Measurements from ENCODE around the gene CDC42SE2.

The CDC42SE2 gene

DNA sequence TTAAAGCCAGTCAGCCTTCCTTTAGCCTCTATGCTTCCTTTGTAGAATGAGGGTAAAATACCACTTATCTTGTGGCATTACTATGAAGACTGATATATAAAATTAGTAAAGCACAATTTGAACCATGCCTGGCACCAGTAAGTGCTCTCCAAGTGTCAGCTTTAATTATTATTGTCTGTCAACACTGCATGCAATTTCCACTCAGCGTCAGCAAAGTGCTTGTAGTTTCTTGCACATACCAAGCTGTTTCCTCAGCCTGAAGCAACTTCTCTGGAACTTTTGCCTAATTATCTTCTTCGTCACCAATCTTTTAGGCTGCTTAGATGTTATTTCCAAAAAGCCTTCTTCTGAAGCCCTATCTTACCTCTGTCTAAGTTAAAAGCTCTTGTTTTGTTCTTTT is 177.3 kb downstream of the CDC42SE2 start:
- no peak for DNase-seq (ENCODE audit: low read depth)
